SK-N-SH (cell line): ENCODE measurements around the gene IRF1.
A peak's percentile ranks its signal among the peaks of the same experiment; 100 is the strongest.

Experiments
- CTCF ChIP-seq: fragments of 200-600 bp; sonication (generic); IDR thresholded peaks from 2 replicates; pipeline ENCODE4 v1.6.1; 2017; ENCODE audit warnings: antibody characterized with exemption, mild to moderate bottlenecking, moderate library complexity
- EP300 ChIP-seq, 2 experiments: IDR thresholded peaks; 2 replicates each; pipeline versions ENCODE4 v1.4.0 to v1.6.1; 2012; ENCODE audit warnings: borderline replicate concordance in 1 of 2, low read depth in 1 of 2, low read length in 1 of 2
- EZH2phosphoT487 ChIP-seq: fragments of 200-600 bp; sonication (generic); IDR thresholded peaks from 2 replicates; pipeline ENCODE4 v1.6.1; 2017; ENCODE audit warnings: low read depth, mixed run types, mild to moderate bottlenecking, antibody characterized with exemption, moderate library complexity, borderline replicate concordance
- GABPA ChIP-seq: IDR thresholded peaks from 2 replicates; pipeline ENCODE4 v1.4.0; 2012; ENCODE audit warnings: low read depth, mild to moderate bottlenecking
- TAF1 ChIP-seq: IDR thresholded peaks from 2 replicates; pipeline ENCODE4 v1.6.1; 2012; ENCODE audit warnings: low read depth, mild to moderate bottlenecking, low read length, moderate library complexity, borderline replicate concordance

GRCh38 chr5:132464156-132464939 lies 26.2 kb downstream of the IRF1 start:
- no peak for TF ChIP-seq GABPA
- peak; percentile 30; the same call in 1 of the 2 replicates for TF ChIP-seq CTCF
- no peak for TF ChIP-seq TAF1
- TF ChIP-seq EZH2phosphoT487 = no peak
- no peak for TF ChIP-seq EP300 (IDR thresholded peaks at IDR 0.05; ENCODE audit: borderline replicate concordance in 1 of 2, low read depth in 1 of 2, low read length in 1 of 2)
